GM23338 (cell line): ENCODE results near the gene SFXN5. TPM values are rescaled to one million over a fixed set of nuclear protein-coding genes. Genes with fewer than 3 reads are reported as not detected.

ENCODE experiments used
- ATAC-seq: fragments of 200-7000 bp; cut with Tn5 transposase; 3 replicates; pipeline ENCODE4 v1.9.1; 2020
- DNase-seq: peaks from one replicate; pipeline ENCODE4 v3.0.0-alpha.2; 2015; ENCODE audit warnings: low spot score
- H2AFZ ChIP-seq: fragments of 200-600 bp; sonication (generic); 2 replicates; pipeline ENCODE4 v1.8.0; 2016; ENCODE audit warnings: antibody characterized with exemption, mild to moderate bottlenecking, moderate library complexity
- H3F3A ChIP-seq: fragments of 200-600 bp; sonication (generic); replicated peaks from 2 replicates; pipeline ENCODE4 v1.8.0; 2017; ENCODE audit warnings: antibody characterized with exemption, mixed run types, low read depth
- H3K27ac ChIP-seq: fragments of 200-600 bp; sonication (generic); 2 replicates; pipeline ENCODE4 v1.6.1; 2016; ENCODE audit warnings: low read depth
- H3K27me3 ChIP-seq: fragments of 200-600 bp; sonication (generic); 2 replicates; pipeline ENCODE4 v1.8.0; 2016; ENCODE audit warnings: mild to moderate bottlenecking, mixed run types, moderate library complexity; ENCODE audit not compliant: insufficient read depth
- H3K36me3 ChIP-seq: fragments of 200-600 bp; sonication (generic); 2 replicates; pipeline ENCODE4 v1.8.0; 2016; ENCODE audit warnings: mild to moderate bottlenecking; ENCODE audit not compliant: insufficient read depth
- H3K4me1 ChIP-seq: fragments of 200-600 bp; sonication (generic); 2 replicates; pipeline ENCODE4 v1.8.0; 2016; ENCODE audit warnings: mild to moderate bottlenecking, moderate library complexity; ENCODE audit not compliant: insufficient read depth
- H3K4me2 ChIP-seq: fragments of 200-600 bp; sonication (generic); 2 replicates; pipeline ENCODE4 v1.7.1; 2017; ENCODE audit warnings: mixed run types
- H3K4me3 ChIP-seq: fragments of 200-600 bp; sonication (generic); 2 replicates; pipeline ENCODE4 v1.6.1; 2016; ENCODE audit warnings: mixed run types
- H3K79me2 ChIP-seq: fragments of 200-600 bp; sonication (generic); replicated peaks from 2 replicates; pipeline ENCODE4 v1.8.0; 2017; ENCODE audit warnings: mild to moderate bottlenecking; ENCODE audit not compliant: insufficient read depth
- H3K9me2 ChIP-seq: fragments of 200-600 bp; sonication (generic); 2 replicates; pipeline ENCODE4 v1.8.0; 2017; ENCODE audit not compliant: insufficient read depth
- H4K20me1 ChIP-seq: fragments of 200-600 bp; sonication (generic); replicated peaks from 2 replicates; pipeline ENCODE4 v1.8.0; 2017; ENCODE audit warnings: mild to moderate bottlenecking; ENCODE audit not compliant: insufficient read depth
- H3K27ac Mint-ChIP-seq: 2 replicates; pipeline ENCODE4 v1.8.0; 2020; ENCODE audit warnings: inconsistent platforms, mild to moderate bottlenecking, moderate library complexity, mixed read lengths
- H3K27me3 Mint-ChIP-seq: 3 replicates; pipeline ENCODE4 v1.8.0; 2022; ENCODE audit warnings: low read depth, mild to moderate bottlenecking, moderate library complexity, mixed read lengths, inconsistent platforms; ENCODE audit not compliant: insufficient read depth, poor library complexity
- H3K36me3 Mint-ChIP-seq: 3 replicates; pipeline ENCODE4 v1.8.0; 2021; ENCODE audit warnings: low read depth, mild to moderate bottlenecking, inconsistent platforms, moderate library complexity, mixed read lengths
- H3K4me1 Mint-ChIP-seq: 3 replicates; pipeline ENCODE4 v1.8.0; 2020; ENCODE audit warnings: mild to moderate bottlenecking, inconsistent platforms, mixed read lengths
- H3K4me3 Mint-ChIP-seq: 3 replicates; pipeline ENCODE4 v1.8.0; 2021; ENCODE audit warnings: moderate library complexity, mild to moderate bottlenecking, inconsistent platforms, mixed read lengths
- H3K9me3 Mint-ChIP-seq: 3 replicates; pipeline ENCODE4 v1.8.0; 2020; ENCODE audit warnings: moderate library complexity, mild to moderate bottlenecking, inconsistent platforms, mixed read lengths
- CTCF ChIP-seq, 2 experiments: fragments of 200-600 bp in 1 of 2; sonication (generic) in 1 of 2; conservative IDR thresholded peaks; 2 replicates each; pipeline versions ENCODE4 v1.5.1 to v1.6.1; 2016 to 2017; ENCODE audit warnings: antibody characterized with exemption in 2 of 2, low read depth in 2 of 2, mild to moderate bottlenecking in 2 of 2, moderate library complexity in 1 of 2
- REST ChIP-seq: IDR thresholded peaks from one replicate; pipeline ENCODE4 v1.6.1; 2018; ENCODE audit warnings: antibody characterized with exemption; ENCODE audit not compliant: unreplicated experiment
- polyA plus RNA-seq: library from polyadenylated mRNA; unstranded; fragments of >200 nt; fragmentation: Nextera tagmentation; extraction: Ambion mirVana; gene quantifications from 2 replicates; pipeline ENCODE4 v1.2.1, GENCODE V29; 2016
- total RNA-seq: library from RNA; depleted of rRNA; stranded (reverse); fragments of >200 nt; shearing (Covaris generic); gene quantifications from 2 replicates; pipeline ENCODE4 v1.2.3, GENCODE V29; 2014

The SFXN5 gene
- total and polyA plus RNA-seq, 2 experiments from 2014 or later, result 23.6 to 25.8 TPM

- H3K27me3 Mint-ChIP-seq, result peaks cover 32% of the 10 kb centered on the region
These were observed 136.6 kb downstream of the SFXN5 start for GRCh38 chr2:72934683-72935610.

More at GRCh38 chr2:72934683-72935610, 136.6 kb downstream of the SFXN5 start:
- H3K4me3 Mint-ChIP-seq, result no peak overlapping the region
- Histone ChIP-seq H3K27ac (no peak overlapping the region), H3K4me3 (no peak overlapping the region), H4K20me1 (no peaks in the 10 kb centered on the region), H3K27me3 (peaks cover 27% of the 10 kb centered on the region), H3F3A (no peaks in the 10 kb centered on the region), H3K9me2 (peaks cover 7% of the 10 kb centered on the region; the same call in 1 of the 2 replicates), H3K4me2 (no peak overlapping the region), H3K79me2 (no peaks in the 10 kb centered on the region), H3K36me3 (no peaks in the 10 kb centered on the region), H2AFZ (no peak overlapping the region), H3K4me1 (peaks cover 9% of the 10 kb centered on the region)
- peak; percentile 57 for ATAC-seq
- no peak overlapping the region for H3K27ac Mint-ChIP-seq
- TF ChIP-seq REST (no peak), CTCF (conservative IDR thresholded peaks at IDR 0.05; ENCODE audit: low read depth in 2 of 2) (peak; percentile 58 to 82)
- H3K4me1 Mint-ChIP-seq, result peaks cover 36% of the 10 kb centered on the region
- no peaks in the 10 kb centered on the region; the same call in 1 of the 3 replicates for H3K9me3 Mint-ChIP-seq
- peaks cover 15% of the 10 kb centered on the region for H3K36me3 Mint-ChIP-seq
- DNase-seq, result peak; percentile 67
